GM11168 (cell line): ENCODE measurements around the gene RAI1.

Source experiments
- in situ Hi-C: fragments of 300-500 bp; cut with MboI; formaldehyde crosslinking; loops from one replicate; pipeline ENCODE4 v1.12.0; 2022; ENCODE audit warnings: low sequenced_read_pairs; ENCODE audit not compliant: unreplicated experiment

Gene RAI1

DNA sequence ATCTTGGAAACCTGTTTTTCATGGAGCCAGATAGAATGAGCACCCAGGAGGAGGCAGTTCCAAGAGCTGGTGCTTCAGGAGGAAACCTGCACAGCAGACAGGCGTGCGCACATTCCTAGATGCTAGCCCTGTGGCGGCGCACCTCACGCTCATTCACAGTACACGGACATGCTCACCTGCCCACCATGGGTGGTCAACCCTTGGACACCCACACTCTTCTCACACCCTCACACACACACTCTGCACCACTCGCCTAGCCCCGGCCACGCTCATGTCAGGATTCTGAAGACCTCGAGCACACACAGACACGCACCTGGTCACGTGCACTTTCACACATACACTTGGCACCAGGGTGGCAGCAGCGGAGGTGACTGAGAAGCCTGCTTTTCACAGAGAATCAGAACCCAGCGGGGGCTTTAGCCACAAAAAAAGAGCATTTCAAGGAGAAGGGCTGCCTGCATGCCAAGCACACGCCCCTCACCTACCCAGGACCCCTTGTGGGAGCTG, 28.6 kb downstream of the RAI1 start:
- in situ Hi-C loops: no loop called here

DNA sequence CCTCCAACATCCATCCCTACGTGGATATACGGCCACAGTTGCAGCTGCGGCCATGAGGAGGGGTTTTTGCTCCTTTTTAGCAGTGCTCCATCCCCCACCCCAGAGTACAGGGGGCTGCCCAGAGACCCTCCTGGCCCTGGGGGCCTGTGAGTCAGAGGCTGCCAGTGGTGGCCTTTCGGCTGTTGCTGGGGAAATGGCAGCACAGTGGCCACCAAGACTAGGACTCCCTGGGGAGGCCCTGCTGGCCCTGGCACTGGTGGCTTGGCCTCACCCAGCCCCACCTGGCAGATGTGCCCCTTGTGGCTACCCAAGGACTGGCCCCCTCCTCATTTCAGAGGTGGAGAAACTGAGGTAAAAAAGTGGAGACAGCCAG, 29.1 kb downstream of the RAI1 start:
- in situ Hi-C loops: no loop called here

DNA sequence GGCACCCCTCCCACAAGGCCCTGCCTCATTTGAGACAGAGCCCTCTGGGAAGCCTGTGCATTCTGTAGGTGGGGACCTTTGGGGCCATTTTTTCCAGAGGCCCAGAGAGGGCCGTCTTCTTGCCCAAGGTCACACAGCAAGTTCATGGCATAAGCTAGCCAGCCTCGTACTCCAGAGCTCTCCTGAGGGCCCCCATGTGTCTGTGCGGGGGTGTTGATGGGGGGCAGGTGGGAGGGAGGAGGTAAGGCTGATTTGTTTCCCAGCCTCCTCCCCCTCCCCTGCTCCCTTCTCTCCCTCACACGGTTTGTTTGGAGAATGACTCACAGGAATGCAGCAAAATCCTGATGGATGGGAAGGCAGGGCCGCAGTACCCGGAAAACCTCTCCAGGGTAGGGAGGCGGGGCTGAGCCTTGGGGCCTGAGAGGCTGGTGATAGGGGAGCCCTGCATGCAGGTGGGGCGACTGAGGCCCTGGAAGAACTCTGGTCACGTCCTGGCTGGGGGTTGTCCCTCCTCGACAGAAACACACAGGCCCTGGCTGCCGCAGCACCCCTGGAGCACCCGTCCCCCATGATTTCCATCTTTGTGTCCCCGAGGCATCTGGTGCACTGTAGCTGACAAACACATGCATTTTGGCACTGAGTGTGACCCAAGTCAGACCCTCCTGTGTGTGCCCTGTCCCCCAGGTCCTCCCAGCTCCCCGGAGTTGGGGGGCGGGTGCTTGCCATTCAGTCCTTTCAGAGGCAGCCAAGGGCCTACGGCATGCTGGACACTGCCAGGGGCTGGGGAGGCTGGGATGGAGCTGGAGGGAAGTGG, 29.7 kb downstream of the RAI1 start:
- in situ Hi-C loops: no loop called here

DNA sequence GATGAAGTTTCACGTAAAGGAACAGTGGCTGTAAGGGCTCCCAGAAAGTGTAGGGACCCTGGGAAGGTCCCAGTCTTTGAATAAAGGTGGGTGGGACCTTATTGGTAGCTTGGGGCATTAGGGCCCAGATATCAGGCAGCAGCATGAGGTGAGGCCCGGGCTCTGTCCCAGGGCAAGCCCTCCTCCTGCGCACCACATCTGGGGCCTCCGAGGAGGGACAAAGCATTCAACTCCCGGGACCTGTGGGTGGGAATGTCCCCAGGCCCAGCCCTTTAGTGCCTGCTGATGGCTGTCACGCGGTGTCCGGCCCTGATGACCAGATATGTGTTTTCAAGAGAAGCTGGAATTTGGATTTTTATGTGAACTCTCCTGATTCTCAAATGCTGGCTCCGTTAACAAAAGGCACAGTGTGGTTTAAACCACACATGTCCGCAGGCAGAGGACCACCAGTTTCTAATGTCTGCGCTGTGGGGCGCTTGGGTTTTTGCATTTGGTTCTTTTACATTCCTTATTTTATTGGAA, 30.4 kb downstream of the RAI1 start:
- in situ Hi-C loops: no loop called here

DNA sequence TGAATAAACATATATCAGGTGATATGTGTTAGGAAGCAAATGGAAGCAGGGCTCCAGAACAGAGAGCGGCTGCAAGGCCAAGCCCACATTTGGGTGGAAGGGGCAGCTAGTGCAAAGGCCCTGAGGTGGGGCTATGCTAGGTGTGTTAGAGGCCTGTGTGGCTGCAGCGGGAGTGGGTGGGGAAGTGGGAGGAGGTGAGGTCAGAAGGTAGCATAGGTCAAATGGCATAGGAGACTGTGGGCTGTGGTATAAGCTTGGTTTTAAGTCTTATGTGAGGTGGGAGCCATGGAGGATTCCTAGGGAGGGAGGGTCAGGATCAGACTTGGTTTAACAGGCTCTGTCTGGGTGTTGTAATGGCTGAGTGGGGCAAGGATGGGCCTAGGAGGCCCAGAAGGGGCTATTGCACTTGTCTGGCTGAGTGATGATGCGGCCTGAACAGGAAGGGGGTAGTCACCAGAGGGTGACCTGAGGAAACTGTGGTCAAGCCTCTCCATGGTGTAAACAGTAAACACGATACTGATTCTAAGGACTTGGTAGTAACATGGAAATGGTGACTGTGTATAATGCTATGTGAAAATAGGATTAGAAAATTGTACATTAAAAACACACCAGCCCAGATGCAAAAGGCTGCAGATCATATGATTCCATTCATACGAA, 31.1 kb downstream of the RAI1 start:
- in situ Hi-C loops: no loop called here

DNA sequence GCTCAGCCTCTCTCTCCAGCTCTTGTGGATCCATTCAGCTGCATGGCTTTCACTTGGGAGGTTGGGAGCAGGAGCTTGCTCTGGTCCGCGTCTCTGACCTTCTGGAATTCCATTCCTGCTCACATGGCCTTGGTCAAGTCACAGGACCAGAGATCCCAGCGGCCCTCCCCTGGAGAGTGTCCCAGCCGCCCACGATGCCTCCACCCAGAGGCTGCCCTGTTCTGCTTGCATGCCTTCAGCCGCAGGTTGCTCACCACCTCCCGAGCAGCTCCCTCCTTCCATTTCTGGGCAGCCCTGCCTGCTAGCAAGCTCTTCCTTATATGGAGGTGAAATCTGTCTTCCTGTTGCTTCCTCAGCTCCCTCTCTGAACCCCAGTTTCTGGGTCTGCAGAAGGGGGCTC, 32.6 kb downstream of the RAI1 start:
- in situ Hi-C loops: no loop called here

DNA sequence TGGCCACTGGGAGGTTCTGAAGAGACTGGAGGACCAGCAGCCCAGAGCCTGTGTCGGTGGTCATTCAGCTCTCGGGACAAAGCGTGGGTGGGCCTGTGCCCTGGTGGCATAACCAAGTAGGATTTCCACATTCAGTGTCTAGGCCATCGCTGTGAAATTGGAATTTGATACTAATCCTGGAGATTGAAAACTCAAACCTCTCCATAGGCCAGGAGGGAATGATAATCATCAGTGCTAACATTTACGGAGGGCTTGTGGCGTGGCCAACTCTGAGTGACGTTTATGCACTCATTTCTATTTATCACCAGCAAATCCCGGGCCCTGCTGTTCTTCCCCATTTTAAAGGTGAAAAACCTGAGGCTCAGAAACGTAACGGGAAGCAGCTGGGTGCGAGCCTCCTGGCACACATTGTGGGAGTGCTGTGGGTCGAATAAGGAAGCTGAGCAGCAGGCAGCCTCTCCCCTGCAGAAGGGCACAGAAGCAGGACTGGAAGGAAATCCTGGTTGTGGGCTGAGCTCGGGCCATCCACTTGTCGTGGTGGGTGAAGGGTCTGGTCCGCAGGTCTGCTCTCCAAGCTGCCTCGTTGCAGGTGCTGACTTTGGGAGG, 33.1 kb downstream of the RAI1 start:
- in situ Hi-C loops: no loop called here

DNA sequence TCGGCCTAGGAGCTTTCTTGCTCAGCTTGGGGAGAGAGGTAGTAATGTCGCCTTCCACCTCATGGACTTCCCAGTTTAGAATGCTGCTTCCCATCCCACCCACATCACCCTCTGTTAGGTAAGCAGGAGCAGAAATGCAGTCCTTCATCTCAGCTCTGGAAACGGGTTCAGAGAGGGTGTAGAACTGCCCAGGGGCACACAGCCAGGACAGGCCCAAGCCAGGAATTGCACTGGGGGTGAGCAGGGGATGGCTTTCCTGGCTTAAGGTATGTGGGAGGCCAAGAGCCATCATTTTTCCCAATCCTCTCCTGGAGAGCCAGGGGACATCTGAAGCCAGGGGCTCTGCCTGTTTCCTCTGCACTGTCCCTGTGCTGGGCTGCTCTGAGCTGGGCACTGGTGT, 33.6 kb downstream of the RAI1 start:
- in situ Hi-C loops: no loop called here

DNA sequence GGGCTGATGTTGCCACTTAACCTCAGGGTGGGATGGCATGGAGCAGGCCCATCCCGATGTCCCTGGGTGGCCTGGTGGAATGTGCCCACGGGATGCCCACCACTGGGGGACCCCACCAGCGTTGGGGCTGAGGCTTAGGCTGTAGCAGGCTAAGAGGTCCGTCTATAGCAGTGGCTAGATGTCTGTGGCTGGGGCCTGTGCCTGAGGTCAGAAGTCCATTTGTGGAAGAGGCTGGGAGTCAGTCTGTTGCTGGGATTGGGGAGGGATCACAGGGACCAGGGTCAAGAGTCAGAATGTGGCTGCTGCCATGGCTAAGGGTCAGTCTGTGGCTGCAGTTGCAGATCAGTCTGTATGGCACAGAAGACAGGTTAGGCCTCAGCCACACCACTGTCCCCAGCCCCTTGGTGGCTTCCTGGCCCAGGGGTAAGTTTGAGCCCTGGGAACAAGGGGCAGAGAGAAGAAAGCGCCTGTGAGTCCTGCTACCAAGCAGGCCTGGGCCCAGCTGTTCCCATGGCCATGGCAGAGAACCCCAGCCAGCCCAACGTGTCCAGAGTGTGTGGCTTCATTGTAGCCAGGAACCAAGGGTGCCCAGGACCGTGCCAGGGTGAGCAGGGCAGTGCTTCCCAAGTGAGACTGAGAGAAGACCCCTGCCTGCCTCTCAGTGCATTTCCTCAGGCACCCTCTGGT, 35.7 kb downstream of the RAI1 start:
- in situ Hi-C loops: no loop called here

DNA sequence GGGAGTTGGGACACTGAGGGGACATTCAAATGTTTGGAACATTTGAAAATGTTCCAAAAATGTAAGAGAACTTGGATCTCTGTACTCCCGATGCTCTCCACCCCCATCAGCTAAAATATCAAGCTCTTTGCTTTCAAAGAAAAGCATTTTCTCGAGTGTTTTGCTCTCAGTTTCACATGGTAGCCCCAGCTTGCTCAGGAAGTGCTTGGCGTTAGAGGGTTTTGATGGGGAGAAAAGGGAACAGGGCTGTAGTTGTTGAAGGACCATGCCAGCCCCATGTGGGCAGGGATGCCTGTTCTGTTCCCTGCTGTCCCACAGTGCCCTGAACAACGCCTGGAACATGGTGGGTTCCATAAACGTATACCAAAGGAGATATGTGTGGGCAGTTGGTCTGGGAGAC, 37.0 kb downstream of the RAI1 start:
- in situ Hi-C loops: no loop called here

DNA sequence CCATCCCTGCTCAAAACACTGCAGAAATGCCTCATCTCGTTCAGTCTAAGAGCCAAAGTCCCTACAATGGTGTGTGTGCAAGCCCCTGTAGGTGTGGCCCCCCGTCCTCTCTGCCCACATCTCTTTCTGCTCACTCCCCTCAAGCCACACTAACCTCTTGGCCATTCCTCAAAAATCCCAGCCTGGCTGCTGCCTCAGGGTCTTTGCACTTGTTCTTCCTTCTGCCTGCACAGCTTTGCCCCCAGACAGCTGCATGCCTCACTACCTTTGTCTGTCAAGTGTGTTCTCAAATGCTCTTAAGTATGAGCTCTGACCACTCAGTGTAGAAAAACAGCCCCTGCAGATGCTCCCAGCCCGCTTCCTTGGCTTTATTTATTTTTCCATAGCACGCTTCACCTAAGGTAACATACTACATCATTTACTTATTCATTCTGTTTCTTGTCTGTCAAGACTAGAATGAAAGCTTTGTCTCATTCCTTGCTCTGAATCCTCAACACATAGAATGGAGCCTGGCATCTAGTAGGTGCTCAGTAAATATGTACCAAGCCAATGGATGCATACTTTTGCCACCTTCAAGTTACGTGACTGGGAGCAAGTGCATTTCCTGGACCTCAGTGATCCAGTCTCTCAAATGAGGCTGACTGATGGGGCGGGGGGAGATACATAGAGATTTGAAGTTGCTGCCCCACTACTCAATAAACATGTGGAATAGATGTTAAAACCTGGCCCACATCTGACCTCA, 38.1 kb downstream of the RAI1 start:
- in situ Hi-C loops: no loop called here

DNA sequence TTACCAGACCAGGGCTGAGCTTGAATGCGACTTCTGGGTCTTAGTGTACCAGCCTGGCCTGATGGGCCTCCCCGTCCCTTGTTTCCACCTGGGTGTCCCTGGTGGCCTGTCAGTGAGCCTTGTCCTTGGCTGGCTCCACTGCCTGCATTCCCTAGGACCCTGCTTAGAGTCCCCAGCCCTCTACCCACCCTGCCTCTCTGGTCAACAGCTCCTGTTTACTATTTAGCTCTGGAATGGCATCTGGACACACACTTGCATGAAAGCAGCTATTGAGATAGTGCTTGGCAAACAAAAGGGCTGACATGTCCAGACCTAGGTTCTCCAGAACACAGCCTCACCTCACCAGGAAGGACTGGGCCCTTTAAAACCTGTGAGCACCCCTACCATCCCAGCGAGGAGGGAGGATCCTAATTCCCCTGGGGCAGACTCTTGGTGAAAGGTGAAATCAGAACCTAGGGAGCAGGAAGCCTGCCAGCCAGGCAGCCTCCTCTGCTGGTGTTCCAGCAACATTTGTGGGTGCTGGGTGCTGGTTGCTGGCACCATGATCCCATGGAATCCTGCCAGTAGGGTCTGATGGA, 38.8 kb downstream of the RAI1 start:
- in situ Hi-C loops: no loop called here

DNA sequence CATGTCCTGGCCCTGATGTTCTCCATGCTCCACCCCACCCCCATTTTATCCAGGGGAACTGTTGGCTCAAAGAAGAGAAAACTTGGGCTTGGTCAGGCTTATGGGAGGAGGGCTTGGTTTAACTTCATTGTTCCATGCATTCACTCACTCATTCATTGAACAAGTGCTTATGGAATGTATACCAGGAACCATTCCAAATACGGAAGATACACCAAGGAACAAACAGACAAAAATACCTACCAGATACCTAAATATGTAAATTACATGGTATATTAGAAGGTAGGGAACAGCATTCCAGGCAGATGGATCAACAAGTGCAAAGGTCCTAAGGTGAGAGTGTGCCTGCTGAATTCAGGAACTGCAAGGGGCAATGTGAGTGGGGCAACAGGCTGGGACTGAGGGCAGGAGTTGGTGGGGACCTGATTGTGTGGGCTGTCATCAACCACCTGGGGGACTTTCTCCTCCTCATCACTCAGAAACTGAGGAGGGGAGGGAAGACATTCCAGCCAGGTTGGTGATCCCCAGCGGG, 39.9 kb downstream of the RAI1 start:
- in situ Hi-C loops: no loop called here

DNA sequence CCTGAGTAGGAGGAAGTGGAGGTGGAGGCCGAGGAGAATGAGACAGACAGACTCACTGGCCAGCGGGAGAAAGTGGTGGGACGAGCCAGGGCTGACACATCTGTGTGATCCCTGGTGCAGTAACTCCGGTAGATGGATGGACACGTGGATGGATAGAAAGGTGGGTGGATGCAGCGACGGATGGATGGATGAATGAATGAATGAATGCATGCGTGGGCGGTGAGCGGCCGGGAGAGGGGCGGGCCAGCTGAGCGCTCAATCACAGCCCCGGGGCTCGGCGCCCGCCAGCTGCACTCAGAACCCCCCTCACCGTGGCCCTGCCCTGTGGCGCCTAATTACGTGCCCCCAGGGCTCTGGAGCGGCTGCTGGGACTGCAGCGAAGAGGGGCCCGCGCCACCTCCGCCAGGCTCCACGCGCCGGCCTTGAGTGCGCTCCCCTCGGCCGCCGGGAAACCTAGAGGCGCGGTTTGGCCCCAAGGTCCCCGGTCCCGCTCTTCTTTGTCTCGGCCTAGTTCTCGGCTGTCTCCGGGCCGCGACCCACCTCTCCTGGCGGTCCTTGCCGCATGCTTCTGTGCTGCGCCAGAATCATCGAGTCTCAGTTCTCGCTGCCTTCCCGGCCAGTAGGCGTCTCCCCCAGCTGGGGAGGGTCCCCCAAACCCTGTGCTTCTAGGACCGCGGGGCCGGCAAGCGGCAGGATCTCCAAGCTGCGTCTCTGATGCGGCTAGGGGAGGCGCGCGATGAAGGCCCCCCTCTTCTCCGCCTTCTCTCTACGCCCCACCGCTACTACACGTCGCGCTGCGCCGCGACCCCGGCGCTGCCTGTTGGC, 41.0 kb downstream of the RAI1 start:
- in situ Hi-C loops: no loop called here

DNA sequence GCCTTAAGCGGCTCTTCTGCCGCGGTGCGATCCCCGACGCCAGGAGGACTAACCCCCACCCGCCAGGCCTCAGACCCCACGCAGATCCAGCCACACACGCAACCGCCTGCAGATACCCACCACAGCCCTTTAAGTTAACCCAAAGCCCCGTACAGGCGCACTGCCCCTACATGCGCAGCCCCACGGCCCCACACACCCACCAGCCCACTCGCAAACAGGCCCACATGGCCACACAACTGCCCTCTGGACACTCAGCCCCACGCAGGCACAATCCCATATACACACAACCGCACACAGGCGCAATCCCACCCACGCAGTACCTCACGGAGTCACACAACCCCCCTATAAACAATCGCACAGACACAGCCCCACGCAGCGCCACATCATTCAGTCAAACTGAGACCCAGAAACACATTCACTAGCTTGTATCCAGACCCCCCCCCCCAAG, 41.7 kb downstream of the RAI1 start:
- in situ Hi-C loops: no loop called here

DNA sequence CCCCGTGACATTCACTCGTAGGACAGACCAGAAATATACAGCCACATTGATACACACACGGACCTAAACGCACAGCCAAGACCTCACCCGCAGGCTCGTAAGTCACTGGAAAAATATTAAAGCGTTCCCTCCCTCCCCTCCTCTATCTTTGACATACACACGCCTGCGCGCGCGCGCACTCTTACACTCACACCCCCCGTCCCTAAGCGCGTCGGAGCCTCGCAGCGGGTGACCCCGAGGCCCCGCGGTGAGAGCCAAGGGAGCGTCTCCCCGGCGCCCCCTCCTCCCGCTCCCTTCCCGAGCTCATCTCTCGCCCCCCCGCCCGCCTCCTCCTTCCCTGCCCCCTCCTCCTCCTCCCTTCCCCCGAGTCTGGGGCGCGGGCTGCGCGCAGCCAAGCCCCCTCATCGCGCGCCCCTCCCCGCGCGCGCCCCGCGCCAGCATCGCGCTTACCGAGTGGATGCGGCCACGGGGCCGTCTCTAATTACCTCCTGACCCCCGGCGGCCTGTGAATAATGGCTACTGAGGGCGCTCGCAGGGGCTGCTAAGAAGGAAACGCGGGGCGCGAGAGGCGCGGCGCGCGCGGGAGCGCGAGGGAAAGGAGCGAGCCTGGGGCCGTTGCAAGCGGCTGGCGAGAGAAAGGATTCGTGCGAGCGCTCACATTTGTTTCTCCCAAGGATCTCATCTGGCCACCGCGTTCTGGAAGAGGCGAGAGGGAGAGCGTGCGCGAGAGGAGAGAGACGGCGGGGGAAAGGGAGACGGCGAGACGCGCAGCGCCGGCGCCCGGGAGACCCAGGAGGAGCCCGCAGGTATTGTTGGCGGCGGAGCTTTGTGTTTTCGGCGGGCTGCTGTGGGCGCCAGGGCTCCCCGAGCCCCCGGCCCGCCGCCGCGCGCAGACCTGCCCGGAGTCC, 42.4 kb downstream of the RAI1 start:
- in situ Hi-C loops: no loop called here

DNA sequence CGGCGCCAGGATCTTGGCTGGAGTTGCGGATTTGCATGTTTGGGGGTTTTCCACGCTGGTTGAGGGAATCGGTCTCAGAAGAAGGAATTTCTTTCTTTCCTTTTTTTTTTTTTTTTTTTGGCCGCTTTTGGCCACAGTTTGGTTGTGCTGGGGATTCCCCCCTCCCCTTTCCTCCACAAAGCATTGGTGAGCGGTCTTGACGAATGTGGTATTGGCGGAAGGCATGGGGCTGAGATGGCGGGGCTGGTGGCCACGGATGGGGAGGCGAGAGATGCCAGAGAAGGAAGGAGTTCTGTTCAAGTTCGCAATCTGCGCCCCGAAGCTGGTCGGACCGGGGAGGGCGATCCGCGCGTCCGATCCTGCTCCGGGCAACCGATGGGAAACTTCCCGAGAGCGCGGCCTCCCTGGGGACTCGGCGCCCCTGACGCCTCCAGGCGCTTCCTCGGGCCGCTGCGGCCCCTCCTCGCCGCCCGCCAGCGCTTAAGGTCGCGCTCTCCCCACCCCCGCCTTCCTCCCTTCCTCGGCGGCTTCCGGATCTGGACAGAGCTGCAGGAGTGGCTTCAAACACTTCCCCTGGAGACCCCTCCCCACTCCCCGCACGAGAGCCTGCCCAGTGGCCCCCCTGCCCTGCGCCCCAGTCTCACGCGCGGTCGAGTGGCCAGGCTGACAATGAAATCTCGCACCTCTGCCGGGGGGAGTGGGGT, 43.2 kb downstream of the RAI1 start:
- in situ Hi-C loops: no loop called here
